IPS-NIHi7 (cell line): ENCODE data around the gene LGR4.

Experiments
- DNase-seq: peaks from one replicate; pipeline ENCODE4 v3.0.0; 2012; ENCODE audit warnings: mixed read lengths; ENCODE audit errors: extremely low spot score

LGR4 gene

DNA sequence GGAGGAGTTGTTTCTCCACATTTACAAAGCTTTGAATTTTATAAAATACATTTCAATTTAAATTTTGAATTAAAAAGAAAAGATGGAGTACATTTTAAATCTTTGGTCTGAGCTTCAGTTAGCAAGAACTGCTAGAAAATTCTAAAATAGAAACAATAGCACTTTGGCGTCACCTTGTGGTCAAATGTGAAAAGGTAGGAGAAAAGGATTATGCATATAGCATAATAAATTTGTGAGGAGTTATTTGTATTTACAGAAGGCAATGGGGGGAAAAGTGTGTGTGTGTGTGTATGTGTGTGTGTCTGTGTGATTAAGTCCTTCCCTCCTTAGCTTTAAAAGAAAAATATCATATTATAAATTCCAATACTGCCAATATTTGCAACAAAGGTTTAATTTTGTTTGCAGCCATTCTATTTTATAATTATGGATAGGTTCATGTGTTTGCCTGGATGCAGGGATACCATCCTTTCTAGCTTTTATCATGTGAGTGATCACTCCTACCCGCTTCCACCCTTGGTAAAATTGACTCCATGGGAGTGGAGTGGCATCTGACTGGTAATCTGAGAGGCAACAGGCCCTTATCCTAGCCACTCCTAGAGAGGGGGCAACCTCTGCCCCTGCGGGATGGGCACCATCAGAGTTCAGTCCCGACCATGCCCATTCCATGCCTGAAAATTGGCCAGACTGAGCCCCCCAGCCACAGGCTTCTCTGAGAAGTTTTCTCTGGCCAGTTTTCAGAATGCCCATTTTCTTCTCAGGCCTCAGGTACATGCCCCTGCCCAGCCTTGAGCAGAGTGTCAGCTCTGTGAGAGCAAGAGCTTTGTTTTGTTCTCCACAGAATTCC, 13.6 kb upstream of the LGR4 start:
- DNase-seq, result peak; percentile 26

DNA sequence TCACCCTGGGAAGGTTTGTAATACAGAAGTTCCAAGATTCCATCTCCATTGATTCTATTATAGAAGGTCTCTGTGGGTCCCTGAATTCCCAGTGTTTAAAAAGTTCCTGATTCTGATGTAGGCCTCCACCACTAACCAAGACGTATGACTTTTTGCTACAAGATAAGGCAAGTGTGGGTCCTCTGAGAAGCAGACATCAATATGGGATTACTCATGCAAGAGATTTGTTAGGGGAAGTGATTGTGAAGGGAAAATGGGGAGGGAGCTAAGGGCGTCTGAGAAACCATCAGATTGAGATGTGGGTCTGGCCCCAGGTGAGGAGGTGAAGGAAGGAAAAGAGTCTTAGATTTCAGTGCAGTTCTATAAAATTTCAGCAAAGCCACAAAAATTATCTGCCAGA, 10.2 kb upstream of the LGR4 start:
- DNase-seq, result no peak

DNA sequence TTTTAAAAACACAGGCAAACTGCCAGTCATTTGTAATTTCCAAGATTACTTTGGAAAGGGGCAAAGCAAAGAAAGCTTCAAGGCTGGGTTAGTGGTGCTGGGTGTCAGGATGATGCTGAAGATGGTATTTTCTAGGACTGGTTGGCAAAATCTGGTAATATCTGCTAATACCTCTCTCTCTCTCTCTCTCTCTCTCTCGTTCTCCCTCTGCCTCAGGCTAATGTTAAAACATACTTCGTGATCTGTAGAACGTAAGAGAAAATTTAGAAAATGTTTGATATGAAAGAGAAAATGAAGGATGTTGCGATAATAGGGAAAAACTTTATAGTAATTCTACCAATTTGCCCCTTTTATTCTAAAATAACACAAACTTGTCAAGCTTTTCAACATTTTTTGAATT, 9.4 kb upstream of the LGR4 start:
- DNase-seq, result no peak

DNA sequence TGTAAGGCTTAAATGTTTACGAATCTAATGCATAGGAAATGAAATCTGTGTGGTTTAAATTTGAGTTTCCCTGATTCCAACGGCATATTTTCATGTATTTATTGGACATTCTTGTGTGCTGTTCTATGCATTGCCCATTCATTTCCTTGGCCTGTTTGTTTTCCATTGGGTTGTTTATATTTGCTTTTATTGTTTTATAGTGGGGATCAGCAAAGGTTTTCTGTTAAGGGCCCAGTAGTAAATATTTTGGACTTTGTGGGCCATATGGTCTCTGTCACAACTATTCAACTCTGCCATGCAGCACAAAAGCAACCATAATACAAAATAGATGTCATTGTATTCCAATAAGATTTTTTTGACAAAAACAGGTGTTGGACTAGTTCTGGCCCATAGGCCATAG, 5.2 kb upstream of the LGR4 start:
- no peak for DNase-seq

DNA sequence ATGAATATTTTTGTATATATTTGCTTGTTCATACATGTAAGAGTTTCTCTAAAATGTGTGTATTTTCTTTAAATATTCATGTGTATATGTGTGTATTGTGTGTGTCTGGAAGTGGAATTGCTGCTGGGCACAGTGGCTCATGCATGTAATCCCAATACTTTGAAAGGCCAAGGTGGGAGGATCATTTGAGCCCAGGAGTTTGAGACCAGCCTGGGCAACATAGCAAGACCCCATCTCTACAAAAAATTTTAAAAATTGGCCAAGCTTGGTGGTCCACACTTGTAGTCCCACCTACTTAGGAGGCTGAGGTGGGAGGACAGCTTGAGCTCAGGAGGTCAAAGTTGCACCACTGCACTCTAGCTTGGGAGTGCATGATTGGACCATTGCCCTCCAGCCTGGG, 4.7 kb upstream of the LGR4 start:
- no peak for DNase-seq

DNA sequence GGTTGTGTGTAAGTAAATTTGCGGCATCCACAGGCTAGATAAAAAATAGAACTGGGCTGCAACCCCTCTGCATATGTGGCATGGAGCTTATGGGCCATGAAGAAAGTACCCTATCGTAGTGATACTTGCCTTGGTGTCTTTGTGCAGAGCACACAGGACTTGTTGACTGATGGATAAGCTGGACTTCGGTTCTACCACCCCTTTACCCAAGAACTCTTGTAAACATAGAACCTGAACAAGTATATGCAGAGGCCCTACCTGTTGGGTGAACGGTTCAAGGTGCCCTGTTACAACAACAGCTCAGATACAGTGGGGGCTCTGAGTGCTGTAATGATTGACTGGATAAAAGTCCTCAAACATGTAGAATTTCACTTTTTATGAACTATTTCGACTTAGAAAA, 3.0 kb upstream of the LGR4 start:
- DNase-seq, result no peak

DNA sequence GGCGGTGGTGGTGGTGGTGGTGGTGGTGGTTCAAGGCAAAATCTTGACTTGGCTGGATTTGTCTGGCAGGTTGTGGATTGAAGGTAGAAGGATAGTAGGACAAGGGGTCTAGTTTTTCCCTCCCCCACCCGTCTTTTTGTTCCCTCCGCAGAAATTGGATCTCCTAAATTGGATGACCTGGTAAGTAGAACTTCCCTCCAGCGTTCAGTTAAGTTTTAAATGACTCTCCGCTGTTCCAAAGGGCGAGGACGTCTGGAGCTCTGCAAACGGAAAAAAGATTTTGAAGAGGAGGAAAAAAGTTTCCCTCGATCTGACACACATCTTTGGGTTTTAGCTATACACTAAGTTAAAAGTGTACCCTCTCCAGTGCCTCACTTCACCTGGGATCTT, 422 bp upstream of the LGR4 start:
- DNase-seq, result no peak

DNA sequence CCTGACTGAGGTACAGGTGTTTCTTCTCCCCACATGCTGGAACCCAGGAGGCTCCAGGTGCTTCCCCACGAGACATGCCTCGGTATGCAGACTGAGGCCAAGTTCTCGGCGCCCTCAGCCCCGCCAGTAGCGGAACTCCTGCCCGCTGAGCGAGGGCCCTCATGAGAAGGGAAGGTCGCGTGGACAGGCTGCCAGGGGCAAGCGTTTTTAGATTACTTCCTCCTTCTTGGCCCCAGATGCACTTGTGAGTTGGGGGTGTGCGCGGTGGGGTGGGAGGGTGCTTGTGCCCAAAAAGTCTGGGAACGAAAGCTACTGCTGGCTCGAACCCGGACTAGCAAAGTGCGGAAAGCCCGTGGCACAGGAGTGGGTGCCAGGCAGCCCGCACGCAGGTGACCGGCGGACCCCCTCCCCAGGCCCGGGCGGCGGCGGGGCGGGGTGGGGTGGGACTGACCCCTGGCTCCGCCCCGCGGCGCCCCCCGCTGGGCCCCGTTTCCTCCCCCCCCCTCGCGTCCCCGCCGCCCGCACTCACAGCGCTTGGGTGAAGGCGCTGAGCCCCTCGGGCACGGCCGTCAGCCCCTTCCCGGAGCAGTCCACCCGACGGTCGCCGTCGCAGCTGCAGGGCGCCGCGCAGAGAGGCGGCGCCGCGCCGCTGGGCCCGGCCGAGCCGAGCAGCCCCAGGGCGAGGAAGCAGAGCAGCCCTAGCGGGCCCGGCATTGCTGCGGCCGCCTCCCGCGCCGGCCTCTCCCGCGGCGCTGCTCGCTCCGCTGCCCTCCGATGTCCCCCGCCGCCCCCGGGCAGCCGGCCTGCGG, 797 bp downstream of the LGR4 start:
- DNase-seq, result peak; percentile 45

DNA sequence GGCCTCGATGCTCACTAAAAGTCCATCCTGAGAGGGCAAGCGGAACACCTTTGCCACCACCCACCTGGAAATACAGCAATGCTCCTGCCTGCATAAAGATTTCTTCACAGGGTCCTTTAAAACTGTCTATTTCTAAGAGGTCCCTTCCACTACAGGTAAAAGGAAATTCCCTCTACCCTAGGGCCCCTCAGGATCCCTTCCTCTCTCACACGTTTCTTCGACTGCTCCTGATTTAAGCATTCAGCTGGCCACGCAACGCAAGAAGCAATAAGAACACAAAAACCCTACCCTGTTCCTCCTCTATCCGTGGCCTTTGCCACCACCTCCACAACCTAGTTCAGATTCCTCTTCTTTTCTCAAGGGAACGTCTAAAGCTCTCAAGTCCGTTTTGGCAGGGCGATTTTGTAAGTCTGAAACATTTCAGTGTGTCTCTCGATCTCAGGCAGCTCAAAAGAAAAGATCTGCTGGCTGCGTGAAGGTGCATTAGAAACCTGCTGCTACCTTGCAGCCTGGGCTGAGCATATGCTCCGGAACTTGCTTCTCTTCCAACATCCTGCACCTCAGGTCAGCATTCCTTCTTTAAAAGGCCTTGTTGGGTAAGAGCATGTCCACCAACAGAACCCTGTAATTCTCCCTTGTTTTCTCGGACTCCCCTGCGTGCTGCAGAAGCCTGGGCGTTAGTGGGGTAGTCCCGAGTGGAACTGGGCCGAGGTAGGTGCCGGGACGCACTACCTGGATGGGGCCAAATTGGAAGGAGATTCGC, 1.6 kb downstream of the LGR4 start:
- DNase-seq, result peak; percentile 10

DNA sequence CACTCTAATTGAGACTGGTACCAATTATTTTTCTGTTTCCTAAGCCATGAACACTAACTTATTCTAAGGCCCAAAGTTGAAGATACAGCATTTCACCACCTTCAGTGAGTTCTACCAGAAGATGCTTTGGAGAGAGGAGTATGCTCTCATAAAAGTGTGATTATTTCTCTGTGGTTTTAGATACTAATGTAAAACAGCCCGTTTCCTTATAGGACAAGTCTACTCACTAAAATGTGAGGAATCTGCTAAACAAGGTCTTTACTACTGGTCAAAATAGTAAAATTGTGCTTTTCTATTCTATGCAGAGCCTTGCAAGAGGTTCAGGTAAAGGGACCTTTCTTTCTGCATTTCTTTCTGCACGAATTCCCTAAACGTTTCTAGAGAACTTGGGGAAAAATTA, 2.4 kb downstream of the LGR4 start:
- no peak for DNase-seq

DNA sequence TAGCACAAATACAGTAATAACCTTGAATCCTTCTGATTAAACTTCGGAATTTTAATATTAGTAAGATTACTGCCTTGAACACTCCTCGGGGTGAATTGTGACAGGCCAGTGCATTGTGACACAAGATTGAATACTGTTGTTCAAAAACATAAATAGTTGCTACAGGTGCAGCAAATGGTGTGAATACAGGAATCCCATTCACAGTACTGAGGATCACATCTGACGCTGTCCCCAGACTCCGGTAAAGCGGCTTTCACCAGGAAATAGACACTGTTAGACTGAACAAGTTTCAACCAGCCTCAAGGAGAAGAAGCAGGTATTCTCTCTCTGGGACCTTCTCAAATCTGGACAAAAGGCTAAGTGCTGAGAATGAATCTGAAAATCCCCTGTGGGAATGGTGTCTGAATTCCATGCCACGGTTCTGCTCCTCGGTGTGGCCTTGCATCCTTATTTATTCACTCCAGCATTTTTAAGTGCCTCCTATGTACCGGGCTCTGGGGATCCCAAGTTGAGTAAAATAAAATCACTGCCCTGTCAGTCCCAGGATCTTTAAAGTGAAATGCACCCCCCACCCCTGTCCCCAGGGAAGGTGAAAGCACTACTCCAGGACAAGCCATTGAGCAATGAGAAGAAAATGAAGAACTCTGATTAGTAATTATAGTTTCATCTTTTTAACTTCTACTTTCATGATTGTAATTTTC, 3.4 kb downstream of the LGR4 start:
- no peak for DNase-seq

DNA sequence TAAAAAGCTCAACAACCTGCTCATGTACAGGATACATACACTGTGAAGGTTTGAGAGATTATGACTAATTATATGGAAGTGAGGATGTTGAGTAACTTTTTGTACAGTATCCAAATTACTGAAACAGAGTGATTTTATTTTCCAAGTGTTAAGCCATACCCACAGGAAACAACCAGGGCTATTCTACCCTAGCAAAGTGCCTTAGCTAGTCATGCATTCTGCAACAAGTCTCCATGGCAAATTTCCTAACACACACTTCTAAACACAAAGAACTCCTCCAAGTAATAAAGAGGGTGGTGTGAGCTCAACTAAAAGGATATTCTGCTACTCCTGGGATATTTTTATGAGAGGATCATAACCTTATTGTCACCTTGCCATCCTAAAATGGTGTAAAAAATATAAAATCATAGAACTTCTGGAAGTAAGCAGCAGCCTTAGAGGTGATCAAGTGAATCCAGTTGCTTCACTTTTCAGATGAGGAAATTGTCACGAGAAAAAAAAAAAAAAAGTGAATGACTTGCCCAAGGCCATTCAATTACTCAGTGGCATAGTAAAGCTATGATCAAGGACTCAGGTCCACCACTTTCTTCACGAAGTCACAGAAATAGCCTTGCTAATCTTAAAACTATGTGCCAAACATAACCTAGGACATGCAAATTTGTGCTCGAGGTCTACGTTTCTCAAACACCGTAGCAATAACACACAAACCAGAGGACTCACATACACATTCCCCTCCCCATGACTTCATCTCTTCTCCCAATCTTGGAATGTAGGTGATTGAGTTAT, 4.2 kb downstream of the LGR4 start:
- no peak for DNase-seq

DNA sequence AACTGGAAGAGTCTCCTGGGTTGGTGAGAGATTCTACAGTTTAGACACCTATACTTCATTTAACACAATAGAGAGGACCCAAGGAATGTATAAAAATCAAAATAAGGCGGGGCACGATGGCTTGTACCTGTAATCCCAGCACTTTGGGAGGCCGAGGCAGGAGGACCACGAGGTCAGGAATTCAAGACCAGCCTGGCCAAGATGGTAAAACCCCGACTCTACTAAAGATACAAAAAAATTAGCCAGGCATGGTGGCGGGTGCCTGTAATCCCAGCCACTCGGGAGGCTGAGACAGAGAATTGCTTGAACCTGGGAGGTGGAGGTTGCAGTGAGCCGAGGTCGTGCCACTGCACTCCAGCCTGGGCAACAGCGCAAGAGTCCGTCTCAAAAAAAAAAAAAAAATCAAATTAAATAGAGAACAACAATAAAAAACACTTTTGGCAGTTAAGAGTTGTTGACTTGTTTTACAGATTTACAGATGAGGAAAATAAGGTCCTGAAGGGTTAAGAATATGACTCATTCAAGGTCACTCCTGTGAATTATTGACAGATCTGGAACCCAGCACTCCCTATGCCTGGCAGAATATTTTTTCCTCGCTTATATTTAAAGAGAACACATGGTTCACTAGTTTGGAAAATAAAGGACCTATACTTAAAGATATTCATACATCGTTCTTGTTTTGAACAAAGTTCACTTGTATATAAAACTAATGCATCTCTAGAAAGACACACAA, 5.2 kb downstream of the LGR4 start:
- DNase-seq, result no peak

DNA sequence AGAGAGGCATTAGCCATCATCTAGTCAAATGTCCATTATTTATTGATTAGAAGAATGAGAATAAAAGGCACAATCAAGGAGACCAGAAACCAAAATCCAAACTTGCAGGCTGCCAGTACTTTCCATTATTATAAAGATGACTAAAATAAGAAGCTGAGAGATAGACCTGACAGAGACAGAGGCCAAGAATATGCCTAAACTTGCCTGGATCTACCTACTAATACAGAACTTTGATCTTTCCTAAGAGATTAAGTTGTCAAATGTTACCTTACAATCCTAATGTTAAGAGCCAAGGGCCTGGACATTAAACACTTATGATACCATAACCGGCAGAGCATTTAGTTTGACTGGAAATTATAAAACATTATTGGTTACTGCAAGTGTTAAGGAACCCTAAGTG, 6.2 kb downstream of the LGR4 start:
- no peak for DNase-seq

DNA sequence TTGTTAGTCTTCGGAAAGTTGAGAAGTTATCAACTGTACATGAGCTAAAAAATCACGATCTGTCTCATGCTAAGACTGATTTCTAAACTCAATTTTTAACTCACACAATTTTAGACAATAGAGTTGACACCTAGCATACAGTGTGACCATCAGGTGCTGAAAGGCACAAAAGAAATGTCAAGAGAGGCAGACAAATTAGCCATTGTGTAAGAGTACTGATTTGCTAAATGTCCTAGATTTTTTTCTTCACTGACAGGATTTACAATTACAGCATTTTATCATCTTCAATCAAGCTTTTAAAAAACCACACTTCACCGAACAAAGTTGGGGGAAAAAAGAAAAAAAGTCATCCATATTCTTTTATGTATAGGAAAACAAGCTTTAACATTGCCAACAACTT, 7.0 kb downstream of the LGR4 start:
- no peak for DNase-seq

DNA sequence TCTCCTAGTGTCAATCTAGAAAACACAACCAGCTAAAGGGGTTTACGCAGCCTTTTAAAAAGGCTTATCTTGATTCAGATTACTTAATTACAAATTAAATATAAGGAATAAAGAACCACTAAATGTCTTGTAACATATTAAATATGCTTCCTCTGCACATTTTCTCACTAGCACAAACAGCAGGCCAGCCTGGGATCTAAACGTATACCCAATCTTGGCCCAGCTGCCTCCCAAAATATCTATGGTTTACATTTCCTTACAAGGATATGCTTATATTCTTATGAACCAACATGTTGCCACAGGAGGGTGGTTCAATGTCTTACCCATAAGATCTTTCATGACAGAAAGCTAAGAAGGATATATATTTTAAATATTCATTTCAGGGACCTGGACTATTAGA, 7.7 kb downstream of the LGR4 start:
- DNase-seq, result no peak

DNA sequence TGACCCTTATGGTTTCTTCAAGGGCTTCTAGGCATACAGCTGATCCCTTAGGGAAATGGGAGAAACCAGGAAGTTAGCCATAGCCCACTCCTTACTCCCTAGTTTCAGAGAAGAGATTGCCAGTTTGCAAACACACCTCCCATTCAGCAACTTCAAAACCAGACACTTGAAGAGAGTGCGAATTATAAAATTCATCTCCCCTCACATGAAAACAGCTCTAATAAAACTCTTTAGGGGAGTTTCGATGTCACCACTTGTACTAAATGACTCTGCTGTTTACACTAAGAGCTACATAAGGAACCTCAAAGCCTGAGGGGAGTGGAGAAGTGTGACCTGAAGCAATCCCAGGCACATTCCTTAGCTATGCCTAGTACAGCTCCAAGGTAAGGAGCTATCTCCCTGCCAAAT, 8.3 kb downstream of the LGR4 start:
- DNase-seq, result peak; percentile 32

DNA sequence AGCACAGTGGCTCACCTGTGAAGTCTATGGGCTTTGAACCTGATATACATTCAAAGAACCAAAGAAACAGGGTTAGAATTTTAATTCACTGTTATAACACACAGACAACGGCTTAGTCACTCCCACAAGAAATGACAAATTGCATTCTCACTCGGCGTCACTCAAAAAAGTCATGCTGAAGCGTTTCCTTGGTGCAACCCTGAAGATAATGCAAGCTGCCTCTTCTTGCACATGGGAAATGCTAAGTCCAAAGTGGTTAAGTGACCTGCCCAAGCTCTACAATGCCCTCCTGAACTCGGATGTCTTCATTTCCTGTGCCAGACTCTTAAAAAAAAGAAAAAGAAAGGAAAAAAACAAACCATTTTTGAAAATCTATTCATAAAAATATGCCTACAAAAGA, 10.0 kb downstream of the LGR4 start:
- no peak for DNase-seq

DNA sequence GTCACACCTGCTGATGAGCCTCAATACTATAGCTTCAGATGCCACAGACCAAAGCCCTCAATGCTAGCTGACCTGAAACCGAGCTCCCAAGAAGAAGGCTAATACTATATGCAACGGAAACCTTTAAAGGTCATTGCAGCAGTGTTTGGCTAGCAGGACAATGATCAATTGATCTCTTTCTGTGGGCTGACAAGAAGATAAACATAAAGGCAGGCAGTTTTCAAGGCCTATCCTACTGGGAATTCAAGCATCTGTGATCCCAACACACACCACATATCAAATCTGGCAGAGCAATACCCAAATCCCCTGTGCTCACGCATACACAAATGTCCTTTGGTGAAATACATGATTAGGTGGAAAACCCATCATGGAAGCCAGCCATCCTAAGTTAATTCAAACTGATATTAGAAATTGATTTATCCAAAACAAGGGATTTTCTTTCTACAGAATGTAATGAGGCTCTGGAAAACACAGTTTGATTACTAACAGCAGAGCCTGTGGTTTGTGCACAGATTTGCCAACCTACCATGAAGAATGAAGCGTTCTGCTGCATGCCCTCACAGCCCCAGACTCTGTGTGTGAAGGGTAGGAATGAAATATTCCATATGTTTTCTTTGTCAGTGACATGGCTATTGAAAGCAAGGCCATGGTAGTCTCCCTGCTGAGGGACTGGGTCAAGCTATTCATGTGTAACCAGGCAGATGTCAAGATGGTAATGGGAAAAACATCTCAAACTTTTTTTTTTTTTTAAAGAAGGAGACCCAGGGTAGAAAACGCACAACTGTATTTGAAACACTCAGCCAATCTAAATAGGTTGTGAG, 12.2 kb downstream of the LGR4 start:
- DNase-seq, result no peak

DNA sequence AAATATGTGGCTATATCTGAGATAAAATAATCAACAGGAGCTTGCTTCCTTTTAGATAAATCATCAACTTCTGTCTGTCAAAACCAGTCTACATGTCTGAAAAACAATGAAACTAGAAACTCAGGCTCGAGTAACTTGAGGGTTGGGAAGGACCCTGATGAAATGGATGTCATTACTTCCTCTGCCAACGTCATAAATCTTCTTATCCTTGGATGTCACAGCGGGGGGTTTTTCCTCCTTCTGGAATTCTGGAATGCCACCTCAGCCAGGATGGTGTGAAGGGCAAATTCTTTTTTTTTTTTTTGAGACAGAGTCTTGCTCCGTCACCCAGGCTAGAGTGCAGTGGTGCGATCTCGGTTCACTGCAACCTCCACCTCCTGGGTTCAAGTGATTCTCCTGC, 13.4 kb downstream of the LGR4 start:
- no peak for DNase-seq
